ENCODE results near the gene CFAP119. TPM values are rescaled to one million over a fixed set of nuclear protein-coding genes. Genes with fewer than 3 reads are reported as not detected.
A peak's percentile ranks its signal among the peaks of the same experiment; 100 is the strongest.

CFAP119 gene
- total and polyA plus RNA-seq, 9 of the 15 experiments (the other 6 are each of a cell fraction or from before 2014, with no cell fraction given) = 5.5 to 33.7 (median 9.6) TPM

GRCh38 chr16:30775392-30776188 is 13.7 kb upstream of the CFAP119 start (continued):
- TF ChIP-seq CTCFL (IDR thresholded peaks at IDR 0.05; ENCODE audit: borderline replicate concordance, insufficient read depth, low read depth, low read length, poor library complexity, severe bottlenecking) (no peak), NFIC (IDR thresholded peaks at IDR 0.05) (peak; percentile 28; the same call in 1 of the 2 replicates), DLX4 (CRISPR knock-in tag; IDR thresholded peaks at IDR 0.05) (no peak), NBN (IDR thresholded peaks at IDR 0.05; ENCODE audit: low read depth) (no peak), ZNF830 (CRISPR knock-in tag; IDR thresholded peaks at IDR 0.05) (peak; percentile 92), ZNF224 (CRISPR knock-in tag; IDR thresholded peaks at IDR 0.05) (no peak), ZFP1 (CRISPR knock-in tag; IDR thresholded peaks at IDR 0.05) (peak; percentile 70; the same call in 1 of the 2 replicates), TAL1 (IDR thresholded peaks at IDR 0.05) (no peak), ZNF384 (IDR thresholded peaks at IDR 0.05; ENCODE audit: low read depth, low read length) (no peak), TGIF2 (CRISPR knock-in tag; IDR thresholded peaks at IDR 0.05) (no peak), GABPB1 (CRISPR knock-in tag; IDR thresholded peaks at IDR 0.05) (peak; percentile 88), CHD1 (IDR thresholded peaks at IDR 0.05; ENCODE audit: low read length) (peak; percentile 66), FOXK2 (conservative IDR thresholded peaks at IDR 0.05 in 1 of 2, IDR thresholded peaks at IDR 0.05 in 1 of 2; ENCODE audit: low read depth in 2 of 2) (0 out of 4 replicates have a peak, but pooled peaks of 1 of the 2 experiments have one; percentile 29), ZC3H4 (CRISPR knock-in tag; IDR thresholded peaks at IDR 0.05; ENCODE audit: borderline replicate concordance) (no peak), EGR1 (conservative IDR thresholded peaks at IDR 0.05) (no peak), NKRF (IDR thresholded peaks at IDR 0.05; ENCODE audit: borderline replicate concordance) (peak; percentile 80; the same call in 1 of the 2 replicates), ZNF717 (CRISPR knock-in tag; IDR thresholded peaks at IDR 0.05) (0 out of 2 replicates have a peak, but pooled peaks have one; percentile 35), TCFL5 (CRISPR knock-in tag; conservative IDR thresholded peaks at IDR 0.05) (no peak), SMARCB1 (IDR thresholded peaks at IDR 0.05; ENCODE audit: insufficient read length, low read depth) (no peak), RBM34 (IDR thresholded peaks at IDR 0.05; ENCODE audit: borderline replicate concordance, insufficient read depth, low read length) (no peak), ZNF354B (CRISPR knock-in tag; IDR thresholded peaks at IDR 0.05) (no peak), BRD4 (IDR thresholded peaks at IDR 0.05) (peak; percentile 78), SP2 (IDR thresholded peaks at IDR 0.05; ENCODE audit: extremely low read depth, low read depth, low read length, poor library complexity, severe bottlenecking) (no peak), MTA3 (IDR thresholded peaks at IDR 0.05; ENCODE audit: borderline replicate concordance) (peak; percentile 84), EWSR1 (IDR thresholded peaks at IDR 0.05; ENCODE audit: borderline replicate concordance, low read depth, partially characterized antibody) (no peak), ZNF146 (CRISPR knock-in tag; IDR thresholded peaks at IDR 0.05; ENCODE audit: unreplicated experiment) (no peak)

All from K562 (cell line).